DMS 273 (cell line): ENCODE measurements around the gene C17orf107.

Experiments used
- DNase-seq: peaks from one replicate; lab custom pipeline; 2025; ENCODE audit not compliant: unreplicated experiment; lab: John Stamatoyannopoulos, UW

Gene C17orf107

DNA sequence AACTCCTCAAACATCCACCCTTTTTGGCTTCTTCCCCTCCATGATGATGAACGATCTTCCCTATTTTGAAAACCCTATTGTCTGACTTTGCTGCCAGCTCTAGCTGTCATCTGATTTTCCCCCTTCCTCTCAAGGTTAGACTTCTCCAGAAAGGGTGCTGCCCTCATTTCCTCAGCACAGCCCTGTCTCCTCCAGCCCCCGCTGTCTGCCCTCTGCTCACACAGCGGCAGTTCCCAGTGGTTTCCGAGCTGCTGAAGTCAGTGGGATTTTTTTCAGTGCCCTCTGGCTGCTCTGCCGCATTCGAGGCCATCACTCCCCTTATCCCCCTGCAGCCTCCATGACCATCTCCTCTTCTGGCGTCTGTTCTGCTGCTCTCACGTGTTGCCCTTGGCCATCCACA, 26.6 kb upstream of the C17orf107 start:
- no peak for DNase-seq

DNA sequence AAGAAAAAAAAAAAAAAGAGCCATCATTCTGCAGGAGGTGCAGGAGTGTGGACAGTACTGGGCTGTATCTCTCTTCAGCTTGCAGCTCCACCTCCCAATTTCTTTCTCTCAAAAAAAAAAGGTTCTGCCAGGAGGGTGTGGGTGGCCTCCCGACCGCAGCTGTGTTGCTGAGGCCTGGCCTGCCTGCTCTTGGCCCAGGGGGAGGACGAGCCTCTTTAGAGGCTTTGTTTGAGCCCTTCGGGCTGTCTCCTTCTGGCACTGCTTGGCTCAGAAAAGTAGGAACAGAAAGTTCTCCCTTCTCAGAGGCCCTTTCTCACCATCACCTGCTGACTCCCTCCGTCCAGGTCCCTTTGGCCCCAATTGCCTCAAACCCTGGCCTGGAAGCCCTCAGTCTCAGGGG, 22.2 kb upstream of the C17orf107 start:
- no peak for DNase-seq

DNA sequence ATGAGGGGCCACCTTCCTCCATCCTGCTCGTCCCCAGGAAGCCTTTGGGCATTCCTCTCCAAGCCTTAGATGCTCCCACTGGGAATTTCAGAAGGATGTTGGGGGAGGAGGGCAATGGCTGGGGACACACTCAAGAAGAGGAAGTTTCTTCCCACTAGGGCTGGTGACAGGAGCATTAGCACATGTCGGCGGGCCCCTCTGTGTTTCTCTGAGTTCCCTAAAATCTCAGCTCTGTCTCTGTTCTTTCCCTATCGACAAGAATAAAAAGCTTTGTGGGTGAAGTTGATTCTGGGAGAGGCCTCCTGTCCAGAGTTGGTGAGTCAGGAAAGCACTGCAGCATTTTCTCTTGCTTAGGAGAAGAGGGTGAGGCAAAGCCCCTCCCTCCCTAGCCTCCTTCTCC, 19.7 kb upstream of the C17orf107 start:
- DNase-seq, result no peak

DNA sequence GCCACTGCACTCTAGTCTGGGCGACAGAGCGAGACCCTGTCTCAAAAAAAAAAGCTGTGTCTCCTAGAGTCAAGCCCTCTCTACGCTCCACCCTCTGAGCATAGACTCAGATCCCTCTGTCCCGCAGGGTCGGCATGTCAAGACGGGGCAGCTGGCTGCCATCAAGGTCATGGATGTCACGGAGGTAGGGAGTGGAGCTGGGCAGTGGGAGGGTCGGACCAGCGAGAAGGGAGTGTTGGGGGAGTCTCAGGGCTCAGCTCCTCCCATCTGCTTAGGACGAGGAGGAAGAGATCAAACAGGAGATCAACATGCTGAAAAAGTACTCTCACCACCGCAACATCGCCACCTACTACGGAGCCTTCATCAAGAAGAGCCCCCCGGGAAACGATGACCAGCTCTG, 18.5 kb upstream of the C17orf107 start:
- no peak for DNase-seq

DNA sequence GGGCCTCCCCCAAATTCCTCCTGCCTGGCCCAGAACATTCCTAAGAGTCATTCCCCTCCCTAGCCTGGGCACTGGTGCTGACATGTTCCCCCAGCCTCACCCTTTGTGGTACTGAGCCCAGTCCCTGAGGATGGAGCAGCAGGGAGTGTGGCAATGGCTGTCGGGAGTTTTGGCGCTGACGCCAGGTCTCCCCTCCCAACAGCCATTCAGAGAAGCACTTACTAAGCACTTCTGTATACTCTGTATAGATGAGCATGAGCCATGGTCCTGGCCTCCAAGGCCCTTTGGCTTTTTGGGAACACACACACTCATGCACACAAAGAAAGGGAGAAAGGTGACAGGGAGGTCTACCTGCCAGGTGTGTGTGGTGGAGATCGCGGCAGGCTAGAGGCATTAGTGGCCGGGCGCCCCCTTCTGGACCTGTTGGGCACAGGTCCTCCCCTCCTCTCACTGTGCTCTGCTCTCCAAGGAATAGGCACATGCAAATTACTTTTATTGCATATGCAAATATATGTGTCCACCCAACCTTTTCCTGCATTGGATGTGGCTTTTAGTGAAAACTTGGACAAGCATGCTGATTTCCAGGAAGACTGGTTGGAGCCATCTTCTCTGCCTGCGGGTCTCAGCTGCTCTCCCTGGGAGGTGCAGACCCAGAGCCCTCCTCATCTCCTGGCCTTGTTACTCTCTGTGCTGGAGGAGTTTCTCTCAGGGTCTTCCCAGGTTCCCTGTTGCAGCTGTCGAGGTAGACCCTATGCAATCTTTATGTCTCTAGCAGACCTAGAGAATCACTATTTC, 17.4 kb upstream of the C17orf107 start:
- peak; percentile 49 for DNase-seq

DNA sequence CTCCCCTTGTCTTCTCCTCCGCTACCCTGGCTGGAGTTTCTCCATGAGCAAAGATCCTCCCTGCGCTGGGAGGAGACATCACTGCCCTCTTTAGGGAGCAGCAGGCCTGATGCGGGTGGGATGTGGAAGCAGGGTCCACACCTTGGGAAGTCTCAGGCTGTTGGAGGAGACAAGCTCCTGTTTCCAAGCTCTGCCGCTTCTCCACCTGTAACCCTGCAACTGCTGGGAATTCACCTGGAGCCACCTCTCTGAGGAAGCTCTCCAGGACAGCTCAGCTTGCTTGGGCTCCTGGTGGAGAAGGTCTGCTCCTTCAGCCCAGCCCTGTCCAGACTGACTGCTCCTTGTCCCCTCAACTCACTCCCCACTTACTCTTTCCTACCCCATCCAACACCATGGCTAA, 14.8 kb upstream of the C17orf107 start:
- DNase-seq, result no peak

DNA sequence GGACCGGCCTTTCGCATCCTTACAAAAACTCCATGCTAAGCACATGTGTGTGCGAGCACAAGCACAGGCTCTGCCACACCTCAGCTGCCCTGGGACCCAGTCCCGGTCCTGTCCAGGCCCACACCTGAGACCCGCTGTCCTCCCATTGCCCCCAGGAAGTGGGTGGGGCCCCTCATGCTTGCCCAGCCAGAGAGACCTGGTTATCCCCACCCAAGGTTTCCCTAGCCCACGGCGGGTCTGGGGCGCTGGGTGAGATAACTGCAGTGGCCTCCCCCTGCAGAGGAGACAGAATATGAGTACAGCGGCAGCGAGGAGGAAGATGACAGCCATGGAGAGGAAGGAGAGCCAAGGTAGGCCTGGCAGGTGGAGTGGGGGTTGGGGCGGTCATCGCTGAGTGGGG, 12.5 kb upstream of the C17orf107 start:
- no peak for DNase-seq

DNA sequence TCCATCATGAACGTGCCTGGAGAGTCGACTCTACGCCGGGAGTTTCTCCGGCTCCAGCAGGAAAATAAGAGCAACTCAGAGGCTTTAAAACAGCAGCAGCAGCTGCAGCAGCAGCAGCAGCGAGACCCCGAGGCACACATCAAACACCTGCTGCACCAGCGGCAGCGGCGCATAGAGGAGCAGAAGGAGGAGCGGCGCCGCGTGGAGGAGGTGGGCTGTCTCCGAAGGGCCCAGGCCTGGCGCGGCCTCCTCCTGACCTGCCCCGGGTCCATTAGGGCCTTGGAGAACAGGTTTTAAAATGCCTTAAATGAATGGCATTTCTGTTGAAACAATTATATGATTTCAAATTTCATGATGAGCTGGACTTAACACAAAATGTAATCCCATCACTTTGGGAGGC, 11.8 kb upstream of the C17orf107 start:
- no peak for DNase-seq

DNA sequence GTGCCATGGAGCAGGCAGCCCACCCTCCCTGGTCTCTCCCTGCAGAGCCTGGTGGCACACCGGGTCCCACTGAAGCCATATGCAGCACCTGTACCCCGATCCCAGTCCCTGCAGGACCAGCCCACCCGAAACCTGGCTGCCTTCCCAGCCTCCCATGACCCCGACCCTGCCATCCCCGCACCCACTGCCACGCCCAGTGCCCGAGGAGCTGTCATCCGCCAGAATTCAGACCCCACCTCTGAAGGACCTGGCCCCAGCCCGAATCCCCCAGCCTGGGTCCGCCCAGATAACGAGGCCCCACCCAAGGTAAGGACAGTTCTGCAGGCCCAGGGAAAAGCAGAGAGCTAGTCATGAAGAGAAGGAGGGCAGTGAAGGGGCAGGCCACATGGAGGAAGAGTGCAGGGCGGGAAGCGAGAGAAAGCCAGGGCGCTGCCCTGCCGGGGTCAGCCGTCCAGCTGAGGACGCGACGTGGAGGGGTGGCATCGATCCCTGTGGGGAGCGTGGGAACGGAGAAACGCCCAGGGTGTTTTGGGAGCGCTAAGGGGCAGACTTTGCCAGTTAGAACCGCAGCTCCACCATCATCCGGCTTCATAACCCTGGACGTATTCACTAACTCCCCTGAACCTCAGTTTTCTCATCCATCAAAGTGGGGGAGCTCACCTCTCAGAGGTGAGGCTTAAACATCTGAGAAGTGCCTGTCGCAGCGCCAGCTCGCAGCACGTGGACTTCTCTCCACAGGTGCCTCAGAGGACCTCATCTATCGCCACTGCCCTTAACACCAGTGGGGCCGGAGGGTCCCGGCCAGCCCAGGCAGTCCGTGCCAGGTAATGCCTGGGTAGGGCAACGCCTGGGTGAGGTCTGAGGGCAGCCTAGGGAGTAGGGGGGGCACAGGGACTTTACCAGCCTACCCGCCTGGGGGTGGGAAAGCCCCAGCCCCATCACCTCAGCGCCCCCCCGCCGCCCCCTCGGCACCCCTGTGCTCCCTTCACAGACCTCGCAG, 7.6 kb upstream of the C17orf107 start:
- no peak for DNase-seq

DNA sequence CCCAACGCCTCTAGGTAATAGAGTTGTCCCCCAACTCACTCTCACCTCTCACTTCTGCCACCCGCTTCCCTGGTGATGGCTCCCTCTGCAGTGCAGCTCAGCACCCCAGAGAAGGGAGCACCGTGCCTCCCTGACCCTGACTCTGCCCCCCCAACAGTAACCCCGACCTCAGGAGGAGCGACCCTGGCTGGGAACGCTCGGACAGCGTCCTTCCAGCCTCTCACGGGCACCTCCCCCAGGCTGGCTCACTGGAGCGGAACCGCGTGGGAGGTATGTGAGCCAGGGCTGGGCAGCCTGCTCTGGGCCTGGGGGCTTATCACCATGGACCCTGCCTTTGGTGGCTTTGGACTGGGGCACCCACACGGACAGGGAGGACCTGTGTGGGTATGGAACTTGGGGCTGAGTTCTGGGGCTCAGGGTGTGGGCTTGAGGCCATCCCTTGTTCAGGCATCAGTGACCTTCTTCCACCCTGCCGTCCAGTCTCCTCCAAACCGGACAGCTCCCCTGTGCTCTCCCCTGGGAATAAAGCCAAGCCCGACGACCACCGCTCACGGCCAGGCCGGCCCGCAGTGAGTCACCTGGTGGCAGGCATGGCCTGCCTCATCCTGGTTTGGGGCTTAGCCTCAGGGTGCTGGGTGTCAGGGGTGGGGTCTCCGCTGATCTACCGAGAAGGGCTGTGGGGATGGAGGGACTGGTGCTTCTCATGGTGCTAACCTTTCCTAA, 6.7 kb upstream of the C17orf107 start:
- DNase-seq, result no peak

DNA sequence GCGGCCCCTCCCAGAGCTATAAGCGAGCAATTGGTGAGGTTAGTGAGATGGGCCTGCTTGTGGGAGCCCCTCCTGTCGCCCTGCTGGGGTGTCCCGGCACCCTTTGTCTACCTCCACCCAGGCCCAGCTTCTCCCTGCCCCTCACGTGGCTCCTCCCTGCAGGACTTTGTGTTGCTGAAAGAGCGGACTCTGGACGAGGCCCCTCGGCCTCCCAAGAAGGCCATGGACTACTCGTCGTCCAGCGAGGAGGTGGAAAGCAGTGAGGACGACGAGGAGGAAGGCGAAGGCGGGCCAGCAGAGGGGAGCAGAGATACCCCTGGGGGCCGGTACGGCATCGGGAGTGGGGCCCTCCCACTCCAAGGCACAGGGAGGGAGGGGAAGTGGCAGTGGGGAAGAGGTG, 6.1 kb upstream of the C17orf107 start:
- DNase-seq, result no peak

DNA sequence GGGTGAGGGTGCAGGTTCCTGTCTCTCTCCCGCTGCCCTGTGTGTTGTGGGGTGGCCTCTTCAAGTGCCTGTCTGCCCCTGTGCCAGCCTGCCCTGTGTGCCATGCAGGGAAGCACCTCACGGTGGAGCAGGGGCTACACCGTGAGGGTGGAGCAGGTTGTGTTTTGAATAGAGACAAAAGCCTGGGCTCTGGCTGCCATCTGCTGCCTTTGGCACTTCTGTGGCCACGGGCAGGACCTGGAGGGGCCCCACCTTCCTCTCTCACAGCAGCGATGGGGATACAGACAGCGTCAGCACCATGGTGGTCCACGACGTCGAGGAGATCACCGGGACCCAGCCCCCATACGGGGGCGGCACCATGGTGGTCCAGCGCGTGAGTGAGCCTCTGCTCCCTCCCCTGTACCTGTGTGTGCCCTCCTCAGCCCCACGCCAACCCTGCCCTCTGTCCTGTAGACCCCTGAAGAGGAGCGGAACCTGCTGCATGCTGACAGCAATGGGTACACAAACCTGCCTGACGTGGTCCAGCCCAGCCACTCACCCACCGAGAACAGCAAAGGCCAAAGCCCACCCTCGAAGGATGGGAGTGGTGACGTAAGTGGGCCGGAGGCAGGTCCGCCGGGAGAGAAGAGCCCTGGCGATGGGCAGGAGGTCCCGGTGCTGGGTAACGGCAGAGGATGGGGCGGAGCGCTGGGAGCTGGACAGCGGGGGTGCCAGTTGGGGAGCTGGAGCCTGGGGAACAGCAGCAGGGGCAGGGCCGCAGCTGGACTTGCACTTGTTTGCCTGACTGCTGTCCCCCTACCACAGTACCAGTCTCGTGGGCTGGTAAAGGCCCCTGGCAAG, 5.4 kb upstream of the C17orf107 start:
- DNase-seq, result peak; percentile 58

DNA sequence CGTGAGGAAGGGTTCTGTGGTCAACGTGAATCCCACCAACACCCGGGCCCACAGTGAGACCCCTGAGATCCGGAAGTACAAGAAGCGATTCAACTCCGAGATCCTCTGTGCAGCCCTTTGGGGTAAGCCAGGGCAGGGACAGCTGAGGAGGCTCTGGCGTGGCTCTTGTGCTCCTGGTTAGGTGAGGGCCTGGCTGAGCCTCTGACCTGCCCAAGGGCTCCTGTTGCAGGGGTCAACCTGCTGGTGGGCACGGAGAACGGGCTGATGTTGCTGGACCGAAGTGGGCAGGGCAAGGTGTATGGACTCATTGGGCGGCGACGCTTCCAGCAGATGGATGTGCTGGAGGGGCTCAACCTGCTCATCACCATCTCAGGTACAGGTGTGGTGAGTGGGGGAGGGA, 4.2 kb upstream of the C17orf107 start:
- DNase-seq, result no peak

DNA sequence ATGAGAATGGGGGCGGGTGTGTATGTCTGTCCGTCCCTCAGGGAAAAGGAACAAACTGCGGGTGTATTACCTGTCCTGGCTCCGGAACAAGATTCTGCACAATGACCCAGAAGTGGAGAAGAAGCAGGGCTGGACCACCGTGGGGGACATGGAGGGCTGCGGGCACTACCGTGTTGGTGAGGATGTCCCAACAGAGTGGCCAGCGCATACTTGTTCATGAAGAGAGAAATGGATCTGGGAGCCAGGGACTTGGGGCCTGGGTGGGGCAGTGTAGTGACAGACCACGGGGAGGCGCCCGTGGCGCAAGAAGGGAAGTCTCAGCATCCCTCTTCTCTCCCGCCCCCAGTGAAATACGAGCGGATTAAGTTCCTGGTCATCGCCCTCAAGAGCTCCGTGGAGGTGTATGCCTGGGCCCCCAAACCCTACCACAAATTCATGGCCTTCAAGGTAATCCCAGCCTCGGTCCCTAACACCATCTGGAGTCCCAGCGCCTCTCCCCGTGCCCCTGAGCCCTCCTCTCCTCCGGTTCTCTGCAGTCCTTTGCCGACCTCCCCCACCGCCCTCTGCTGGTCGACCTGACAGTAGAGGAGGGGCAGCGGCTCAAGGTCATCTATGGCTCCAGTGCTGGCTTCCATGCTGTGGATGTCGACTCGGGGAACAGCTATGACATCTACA, 3.5 kb upstream of the C17orf107 start:
- DNase-seq, result no peak

DNA sequence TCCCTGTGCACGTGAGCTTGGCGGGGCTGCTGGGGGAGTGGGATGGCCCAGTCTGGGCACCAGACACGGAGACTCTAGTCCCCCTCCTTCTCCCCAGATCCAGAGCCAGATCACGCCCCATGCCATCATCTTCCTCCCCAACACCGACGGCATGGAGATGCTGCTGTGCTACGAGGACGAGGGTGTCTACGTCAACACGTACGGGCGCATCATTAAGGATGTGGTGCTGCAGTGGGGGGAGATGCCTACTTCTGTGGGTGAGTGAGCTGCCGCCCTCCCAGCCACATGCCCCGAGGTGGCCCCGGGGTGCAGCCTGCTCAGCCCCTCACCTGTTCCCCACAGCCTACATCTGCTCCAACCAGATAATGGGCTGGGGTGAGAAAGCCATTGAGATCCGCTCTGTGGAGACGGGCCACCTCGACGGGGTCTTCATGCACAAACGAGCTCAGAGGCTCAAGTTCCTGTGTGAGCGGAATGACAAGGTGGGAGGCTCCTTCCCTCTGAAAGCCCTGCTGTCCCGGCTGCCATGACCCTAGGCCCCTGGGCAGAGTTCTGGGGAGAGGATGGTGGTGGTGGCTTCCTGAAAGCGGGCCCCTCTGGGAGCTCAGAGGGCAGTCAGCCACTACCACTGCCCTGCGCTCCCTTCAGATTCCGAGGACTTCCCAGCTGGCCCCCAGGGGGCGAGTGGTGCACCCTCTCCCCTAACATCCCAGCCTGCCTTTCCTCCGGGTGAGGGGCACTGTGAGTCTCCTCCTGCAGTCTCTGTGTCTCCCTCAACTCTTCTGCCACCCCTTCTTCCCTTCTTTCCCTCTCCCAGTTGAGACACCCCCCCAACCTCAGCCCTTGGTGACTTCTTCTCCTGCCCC, 2.8 kb upstream of the C17orf107 start:
- DNase-seq, result no peak

DNA sequence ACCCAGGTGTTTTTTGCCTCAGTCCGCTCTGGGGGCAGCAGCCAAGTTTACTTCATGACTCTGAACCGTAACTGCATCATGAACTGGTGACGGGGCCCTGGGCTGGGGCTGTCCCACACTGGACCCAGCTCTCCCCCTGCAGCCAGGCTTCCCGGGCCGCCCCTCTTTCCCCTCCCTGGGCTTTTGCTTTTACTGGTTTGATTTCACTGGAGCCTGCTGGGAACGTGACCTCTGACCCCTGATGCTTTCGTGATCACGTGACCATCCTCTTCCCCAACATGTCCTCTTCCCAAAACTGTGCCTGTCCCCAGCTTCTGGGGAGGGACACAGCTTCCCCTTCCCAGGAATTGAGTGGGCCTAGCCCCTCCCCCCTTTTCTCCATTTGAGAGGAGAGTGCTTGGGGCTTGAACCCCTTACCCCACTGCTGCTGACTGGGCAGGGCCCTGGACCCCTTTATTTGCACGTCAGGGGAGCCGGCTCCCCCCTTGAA, 2.1 kb upstream of the C17orf107 start:
- DNase-seq, result no peak

DNA sequence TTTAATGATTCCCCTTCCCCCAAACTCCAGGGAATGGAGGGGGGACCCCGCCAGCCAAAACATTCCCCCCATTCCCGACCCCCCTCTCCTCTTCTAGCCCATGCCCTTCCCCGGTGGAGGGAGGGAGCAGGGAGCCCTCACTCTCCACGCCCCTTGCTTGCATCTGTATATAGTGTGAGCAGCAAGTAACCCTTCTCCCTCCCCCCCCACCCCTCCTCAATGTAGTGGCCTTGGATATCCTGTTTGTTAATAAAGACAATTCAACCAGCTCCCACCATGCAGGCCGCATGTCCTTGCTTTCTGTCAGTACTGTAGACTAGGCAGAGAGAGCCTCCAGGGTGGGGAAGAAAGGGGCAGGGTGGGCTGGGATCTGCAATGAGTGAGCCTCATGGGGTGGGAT, 1.6 kb upstream of the C17orf107 start:
- DNase-seq, result no peak

DNA sequence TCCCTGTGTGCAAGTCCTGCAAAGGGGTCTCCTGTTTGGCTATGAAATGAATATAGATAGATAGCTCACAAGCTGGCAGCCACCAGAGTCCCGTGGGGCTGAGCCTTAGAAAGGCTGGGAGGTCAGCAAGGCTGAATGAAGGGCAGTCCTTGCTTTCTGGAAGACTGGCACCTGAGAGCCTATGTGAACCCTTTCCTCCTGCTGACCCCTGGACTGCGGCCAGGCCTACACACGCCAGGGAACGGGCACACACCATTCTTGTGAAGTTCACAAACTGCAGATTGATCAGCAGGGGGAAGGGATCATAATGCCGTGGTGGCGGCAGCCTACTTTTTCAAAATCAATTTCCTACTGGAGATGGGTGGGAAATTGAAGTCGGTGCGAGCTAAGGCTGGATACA, 985 bp upstream of the C17orf107 start:
- no peak for DNase-seq

DNA sequence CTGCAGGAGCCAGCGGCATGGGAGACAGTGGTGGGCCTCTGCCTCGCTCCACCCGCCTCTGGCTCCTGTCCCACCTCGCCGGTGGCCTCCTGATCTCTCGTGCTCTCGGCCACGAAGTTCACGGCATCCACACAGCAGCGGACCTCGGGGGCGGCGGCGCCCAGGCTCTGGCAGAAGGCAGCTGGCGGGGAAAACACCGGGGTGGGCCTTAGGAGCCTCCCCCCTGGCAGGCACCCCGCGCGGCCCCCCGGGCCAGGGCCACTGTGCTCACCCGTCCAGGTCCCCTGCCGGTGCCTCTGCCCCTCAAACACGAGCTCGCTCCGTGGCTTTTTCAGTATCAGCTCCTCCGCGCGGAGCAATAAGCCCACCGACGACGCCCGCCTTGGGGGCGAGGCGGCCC, 409 bp upstream of the C17orf107 start:
- no peak for DNase-seq
